ENCODE data around the gene NRSN2.
"Not testable (repeated sequence)": the region's sequence is repeated elsewhere in the genome, so short reads cannot be mapped to it uniquely, and the experiment has no call there.

Gene NRSN2

DNA sequence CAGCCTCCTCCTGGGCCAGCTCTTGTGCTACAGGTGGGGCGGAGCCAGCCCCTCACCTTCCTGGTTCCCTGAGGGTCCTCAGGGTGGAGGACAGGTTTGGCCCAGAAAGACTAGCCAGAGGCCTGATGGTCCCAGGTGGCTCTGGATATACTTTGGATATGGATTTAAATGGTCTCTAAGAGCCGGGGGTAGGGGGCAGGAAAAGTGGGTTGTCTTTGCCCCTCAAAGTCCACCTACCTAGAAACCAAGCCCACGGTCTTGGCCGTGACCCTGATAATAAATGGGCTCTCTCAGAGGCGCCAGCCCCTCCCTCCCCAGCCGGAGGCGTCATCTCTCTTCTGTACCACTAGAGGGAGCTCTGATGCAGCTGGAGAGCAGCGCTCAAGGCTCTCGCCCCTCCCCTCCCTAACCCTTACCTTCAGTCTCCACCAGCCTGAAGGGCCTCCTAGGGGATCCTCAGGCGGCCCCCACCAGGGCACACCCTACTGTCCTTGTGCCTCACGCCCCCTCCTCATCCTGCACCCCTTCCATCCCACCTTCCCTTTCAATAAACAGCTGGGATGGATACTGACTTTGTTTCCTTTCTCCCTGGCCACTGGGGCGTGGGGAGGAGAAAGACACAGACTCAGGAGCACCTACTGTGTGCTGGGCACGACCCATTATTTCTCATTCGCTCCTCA lies 7.5 kb downstream of the NRSN2 start:
- DNase-seq (ENCODE audit: low read depth, low spot score): peak; percentile 88

DNA sequence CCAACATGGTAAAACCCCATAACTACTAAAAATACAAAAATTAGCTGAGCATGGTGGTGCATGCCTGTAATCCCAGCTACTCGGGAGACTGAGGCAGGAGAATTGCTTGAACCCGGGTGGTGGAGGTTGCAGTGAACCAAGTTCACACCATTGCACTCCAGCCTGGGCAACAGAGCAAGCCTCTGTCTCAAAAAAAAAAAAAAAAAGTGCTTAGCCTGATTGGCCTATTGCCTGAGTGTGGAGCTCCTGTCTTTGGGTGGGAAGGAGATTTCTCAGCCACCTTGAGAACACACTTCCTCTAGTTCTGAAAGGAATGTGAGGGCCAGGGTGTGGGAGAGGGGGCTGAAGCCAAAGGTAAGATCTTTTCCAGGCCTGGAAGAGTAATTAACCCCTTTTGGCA lies 9.2 kb downstream of the NRSN2 start:
- not testable (repeated sequence) for DNase-seq (ENCODE audit: low read depth, low spot score)

DNA sequence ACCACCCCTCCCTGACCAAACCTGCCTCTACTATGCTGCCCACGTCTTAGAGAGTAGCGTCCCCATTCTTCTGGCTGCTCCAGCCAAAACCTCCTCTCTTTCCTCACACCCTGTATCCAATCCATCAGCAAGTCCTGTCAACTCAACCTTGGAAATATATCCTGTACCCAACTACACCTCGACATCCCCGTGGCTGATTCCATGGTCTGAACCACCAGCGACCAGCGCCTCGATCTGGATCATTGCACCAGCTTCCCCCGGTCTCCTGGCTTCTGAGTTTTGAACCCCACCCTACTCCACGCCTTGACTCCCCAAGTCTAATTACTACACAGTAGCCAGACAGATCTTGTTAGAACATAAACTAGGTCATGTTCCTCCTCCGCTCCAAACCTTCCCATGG lies 9.8 kb downstream of the NRSN2 start:
- no peak for DNase-seq (ENCODE audit: low read depth, low spot score)

DNA sequence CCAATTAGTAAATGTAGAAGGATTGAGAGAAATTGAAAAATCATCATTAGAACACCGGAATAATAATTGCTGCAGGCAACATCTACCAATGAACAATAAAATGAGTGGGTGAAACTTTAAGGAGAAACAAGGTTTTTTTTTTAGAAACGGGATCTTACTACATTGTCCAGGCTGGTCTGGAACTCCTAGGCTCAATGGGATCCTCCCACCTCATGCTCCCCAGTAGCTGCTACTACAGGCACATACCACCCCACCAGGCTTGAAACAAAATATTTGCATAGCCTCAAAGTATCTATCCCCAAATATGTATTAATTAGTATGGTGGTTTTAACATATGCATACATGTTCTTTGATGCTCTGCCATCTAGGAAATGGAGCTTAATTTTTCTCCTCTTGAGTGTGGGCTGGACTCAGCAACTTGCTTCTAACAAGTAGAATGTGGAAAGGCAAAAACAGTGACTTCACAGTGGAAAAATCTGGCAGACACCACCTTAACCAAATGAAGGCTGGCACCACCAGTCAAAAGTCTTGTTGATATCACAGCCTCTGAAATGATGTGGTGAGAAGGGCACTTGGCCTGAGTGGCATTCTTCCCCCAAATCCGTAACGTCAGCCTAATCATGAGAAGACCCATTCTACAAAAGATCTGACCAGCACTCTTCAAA lies 12.1 kb downstream of the NRSN2 start:
- peak; percentile 67 for DNase-seq (ENCODE audit: low read depth, low spot score)

DNA sequence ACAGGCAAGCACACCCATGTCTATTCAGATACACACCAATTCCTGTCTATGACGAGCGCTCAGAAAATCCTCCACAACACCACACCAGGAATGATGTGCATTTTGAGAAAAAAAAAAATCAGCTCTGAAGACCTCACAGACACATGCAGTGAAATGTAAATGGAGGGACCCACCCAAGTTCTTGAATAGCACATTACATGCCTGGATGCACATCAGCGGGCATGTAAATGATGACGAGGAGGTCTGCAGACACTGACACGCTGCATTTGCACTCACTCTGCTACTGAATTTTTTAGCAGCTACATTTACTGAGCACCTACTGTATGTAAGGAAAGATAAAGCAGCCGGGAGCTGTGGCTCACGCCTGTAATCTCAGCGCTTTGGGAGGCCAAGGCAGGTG lies 14.7 kb downstream of the NRSN2 start:
- DNase-seq (ENCODE audit: low read depth, low spot score): no peak

DNA sequence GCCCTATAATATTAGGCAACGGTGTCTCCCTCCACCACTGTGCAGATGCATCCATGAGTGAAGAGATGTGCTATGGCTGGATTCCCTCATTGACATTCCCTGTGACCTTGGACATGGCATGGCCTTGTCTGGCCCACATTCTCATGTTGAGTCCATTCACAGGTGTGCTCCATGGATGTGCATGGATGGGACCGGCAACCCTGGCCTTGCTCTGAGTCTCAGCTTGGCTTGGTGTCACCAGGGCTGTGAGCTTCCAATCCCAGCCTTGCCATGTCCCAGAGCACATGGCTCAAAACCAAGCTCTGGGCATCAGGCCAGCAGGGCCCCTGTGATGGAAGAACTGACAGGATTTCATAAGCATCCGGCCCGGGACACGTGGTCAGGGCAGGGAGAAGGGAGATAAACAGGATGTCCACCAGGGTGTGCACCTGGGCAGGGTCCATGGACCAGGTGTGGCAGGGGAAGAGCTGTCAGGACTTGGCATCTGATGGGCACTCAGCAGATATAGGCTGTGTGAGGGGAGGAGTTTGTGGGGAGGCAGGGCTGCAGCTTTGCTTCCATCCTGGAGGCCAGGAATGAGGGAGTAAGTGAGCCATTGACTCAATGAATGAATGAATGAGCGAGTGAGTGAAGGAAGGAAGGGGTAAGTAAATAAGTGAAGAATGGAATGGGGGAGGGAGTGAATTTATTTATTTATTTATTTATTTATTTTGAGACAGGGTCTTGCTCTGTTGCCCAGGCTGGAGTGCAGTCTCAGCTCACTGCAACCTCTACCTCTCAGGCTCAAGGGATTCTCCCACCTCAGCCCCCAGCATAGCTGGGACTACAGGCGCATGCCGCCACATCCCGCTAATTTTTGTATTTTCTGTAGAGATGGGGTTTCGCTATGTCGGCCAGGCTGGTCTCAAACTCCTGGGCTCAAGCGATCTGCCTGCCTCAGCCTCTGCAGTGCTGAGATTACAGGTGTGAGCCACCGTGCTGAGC lies 15.7 kb downstream of the NRSN2 start:
- DNase-seq (ENCODE audit: low read depth, low spot score): peak; percentile 89

DNA sequence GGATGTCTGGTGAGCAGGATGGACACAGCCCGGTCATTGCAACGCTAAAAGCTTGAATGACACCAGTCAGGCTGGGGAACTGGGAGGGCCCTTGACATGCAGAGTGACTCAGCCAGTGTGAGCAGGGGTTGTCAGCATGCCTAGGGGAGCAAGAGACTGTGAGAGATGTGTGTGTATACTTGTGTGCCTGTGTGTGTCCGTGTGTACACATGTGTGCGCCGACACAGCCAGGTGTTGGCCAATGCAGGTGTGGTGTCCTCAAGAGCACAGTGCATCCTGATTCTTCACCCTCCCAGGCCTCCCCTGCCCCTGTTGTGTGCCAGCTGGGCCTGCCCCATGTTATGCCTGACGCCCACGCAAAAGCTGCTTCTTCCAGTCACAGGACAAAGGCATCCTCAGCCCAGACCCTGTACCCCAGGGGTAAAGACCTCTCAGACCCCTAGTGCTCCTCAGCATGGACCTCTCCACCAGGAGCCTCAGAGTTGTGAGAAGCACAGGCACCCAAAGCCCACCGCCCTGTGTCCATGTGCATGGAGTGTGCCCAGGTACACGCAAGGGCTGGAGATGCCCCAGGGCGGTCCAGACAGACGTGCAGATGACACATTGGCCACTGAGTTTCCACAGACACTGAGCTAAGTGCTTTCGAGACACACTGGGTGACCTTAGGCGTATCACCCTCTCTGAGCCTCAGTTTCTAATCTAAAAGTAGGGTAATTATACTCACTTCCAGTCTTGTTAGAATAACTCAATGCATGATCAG lies 16.6 kb downstream of the NRSN2 start:
- DNase-seq (ENCODE audit: low read depth, low spot score): no peak

DNA sequence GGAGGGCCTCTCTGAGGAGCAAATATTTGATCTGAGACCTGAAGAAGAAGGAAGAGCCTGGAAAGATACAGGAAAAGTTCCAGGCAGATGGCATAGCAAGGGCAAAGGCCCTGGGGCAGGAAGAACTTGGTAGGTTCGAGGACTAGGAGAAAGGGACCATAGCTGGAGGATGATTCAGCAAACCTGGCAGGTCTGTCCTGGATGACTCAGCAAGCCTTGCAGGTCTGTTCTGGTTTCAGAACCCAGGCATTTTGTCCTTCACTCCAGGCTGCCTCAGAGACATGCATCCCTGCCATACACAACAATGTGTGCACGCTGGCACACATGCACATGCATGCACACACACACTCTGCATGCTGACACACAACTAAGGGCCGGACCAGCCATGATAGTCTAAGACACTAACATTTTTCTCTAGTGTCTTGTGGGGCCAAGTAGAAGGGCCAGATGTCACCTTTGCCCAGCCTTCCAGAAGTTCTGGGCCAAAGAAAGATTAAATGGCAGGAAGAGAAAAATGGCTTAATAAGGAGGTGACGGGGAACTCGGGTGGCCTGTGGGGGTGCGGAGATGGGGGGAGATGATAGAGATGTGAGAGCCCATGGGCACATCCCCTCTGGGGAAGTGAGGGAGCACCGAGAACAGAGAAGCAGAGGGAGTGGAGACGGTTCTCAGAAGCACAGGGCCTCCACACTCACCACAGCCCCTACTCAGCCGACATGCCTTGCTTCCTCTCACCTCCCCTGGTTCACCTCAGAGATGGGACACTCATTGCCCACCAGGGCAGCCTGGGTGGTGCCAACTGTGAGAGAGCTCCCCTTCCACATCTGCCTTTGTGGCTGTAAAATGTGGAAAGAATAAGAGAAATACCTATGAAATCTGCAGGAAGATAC lies 18.2 kb downstream of the NRSN2 start:
- DNase-seq (ENCODE audit: low read depth, low spot score): peak; percentile 44

DNA sequence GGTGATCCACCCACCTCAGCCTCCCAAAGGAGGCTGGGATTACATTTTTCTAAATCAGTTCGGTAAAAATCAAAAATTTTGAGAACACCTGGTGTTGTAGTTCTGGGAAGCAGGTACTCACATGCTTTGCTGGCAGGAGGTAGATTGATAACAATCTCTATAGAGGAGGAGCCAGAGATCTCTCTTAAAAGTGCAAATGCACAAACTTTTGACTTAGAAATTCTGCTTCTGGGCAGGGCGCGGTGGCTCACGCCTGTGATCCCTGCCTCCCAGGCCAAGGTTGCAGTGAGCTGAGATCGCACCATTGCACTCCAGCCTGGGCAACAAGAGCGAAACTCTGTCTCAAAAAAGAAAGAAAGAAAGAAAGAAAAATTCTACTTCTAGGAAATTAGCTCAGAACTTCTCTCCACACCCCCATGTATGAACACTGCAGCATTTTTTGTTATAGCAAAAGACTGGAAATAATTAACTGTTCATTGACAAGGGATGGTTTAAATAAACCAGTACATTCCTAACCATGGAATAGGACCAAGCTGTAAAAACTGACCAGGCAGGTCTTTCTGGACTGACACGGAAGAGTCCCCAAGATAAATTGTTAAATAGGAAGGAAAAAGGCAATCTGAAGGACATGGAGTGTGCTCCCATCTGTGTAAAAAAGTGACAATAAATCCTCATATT lies 19.3 kb downstream of the NRSN2 start:
- DNase-seq (ENCODE audit: low read depth, low spot score): no peak

DNA sequence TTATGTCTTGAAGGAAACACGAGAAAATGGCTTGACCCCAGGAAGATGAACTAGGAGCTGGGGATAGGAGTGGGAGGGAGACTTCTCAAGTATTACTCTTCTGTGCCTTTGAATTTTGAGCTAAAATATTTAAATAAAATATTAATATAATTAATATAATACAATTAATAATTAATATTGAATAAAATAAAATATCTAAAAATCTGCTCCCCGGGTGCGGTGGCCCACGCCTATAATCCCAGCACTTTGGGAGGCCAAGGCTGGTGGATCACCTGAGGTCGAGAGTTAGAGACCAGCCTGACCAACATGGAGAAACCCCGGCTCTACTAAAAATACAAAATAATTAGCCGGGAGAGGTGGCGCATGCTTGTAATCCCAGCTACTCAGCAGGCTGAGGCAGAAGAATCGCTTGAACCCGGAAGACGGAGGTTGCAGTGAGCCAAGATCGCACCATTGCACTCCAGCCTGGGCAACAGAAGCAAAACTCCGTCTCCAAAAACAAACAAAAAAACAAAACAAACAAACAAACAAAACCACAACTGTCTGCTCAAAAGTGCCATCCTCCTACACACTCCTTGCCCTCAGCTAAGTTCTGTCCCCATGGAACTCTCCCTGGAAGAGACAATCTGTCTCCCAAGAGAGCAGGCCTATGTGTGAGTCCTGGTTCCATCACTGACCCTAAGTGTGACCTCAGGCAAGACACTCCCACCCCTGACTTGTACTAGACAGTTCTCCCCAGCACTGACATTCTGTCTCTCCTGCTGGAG lies 20.0 kb downstream of the NRSN2 start:
- no peak for DNase-seq (ENCODE audit: low read depth, low spot score)

DNA sequence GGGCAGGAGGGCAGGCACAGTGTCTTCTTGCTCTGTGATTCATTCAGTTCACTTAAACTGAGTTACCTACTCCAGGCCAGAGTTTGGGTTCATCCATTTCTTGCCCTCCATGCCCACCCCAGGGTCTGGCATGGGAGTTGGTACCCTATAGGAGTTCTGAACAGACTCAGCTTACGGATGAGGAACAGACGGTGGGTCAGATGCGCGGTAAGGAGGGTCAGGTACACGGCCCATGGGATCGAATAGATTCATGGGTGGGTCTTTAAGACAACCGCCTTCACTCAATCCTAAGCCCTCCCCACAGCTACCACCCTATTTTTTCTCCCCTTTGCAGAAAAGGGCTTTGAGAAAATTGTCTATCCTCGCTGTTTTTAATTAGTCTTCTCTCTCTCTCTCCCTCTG lies 20.6 kb downstream of the NRSN2 start:
- no peak for DNase-seq (ENCODE audit: low read depth, low spot score)

DNA sequence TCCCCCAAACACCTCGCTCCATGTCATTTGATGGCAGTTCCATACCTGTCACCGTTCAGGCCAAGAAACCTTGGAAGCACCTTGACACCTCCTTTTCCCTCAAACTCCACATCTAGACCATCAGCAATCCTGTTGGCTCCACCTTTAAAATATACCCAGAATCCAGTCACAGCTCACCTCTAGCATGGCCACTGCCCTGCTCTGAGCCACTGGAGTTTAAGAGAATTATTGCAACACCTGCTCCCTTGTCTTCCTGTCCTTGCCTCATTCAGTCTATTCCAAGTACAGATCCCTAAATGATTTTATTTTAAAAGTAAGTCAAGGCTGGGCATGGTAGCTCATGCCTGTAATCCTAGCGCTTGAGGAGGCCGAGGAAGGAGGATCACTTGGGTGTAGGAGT lies 22.0 kb downstream of the NRSN2 start:
- no peak for DNase-seq (ENCODE audit: low read depth, low spot score)

DNA sequence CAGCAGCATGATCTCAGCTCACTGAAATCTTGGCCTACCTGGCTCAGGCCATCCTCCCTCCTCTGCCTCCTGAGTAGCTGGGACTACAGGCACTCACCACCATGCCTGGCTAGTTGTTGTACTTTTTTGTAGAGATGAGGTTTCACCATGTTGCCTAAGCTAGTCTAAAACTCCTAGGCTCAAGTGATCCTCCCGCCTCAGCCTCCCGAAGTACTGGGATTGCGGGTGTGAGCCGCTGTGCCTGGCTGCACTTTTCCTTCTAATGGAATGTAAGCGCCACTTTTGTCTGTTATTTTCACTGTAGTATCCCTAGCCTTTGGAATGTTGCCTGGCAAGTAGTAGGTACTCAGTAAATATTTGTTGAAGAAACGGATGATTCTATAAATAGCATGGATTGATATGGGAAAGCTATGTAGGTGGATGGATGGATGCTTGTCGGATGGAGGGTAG lies 23.3 kb downstream of the NRSN2 start:
- DNase-seq (ENCODE audit: low read depth, low spot score): peak; percentile 16

DNA sequence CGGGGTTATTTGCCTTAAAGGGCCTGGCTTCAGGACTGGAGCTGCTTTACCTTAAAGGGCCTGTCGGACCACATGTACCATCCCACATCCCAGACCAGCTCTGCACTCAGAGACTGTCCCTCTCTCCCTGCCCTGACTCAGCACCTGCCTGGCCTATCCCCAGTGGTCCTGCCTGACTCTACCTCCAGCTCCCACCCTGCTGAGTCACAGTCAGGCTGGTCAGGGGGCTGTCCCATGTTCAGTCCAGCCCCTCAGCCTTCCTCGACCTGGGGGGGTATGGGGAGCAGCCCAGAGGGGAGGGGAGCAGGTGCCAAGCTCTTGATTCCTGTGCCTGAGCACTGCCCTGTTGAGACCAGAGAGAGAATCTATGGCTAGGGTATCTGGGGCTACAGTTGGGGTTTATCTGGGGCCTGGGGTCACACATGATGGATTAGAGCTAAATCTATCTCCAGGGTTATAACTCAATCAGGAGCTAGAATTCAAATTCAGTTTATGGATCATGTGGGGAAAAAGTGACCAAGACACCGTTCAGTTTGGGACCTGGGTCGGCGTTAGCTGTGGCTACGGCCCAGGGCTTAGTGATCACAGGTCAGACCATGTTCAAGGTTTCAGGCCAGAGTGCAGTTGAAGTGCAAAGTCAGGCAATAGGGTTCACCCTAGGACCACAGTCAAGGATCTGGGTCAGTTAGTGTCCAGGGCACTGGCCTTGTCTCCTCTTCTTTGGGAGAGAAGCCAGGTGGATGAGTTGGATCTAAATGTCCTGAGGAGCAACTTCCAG lies 24.3 kb downstream of the NRSN2 start:
- DNase-seq (ENCODE audit: low read depth, low spot score): no peak

DNA sequence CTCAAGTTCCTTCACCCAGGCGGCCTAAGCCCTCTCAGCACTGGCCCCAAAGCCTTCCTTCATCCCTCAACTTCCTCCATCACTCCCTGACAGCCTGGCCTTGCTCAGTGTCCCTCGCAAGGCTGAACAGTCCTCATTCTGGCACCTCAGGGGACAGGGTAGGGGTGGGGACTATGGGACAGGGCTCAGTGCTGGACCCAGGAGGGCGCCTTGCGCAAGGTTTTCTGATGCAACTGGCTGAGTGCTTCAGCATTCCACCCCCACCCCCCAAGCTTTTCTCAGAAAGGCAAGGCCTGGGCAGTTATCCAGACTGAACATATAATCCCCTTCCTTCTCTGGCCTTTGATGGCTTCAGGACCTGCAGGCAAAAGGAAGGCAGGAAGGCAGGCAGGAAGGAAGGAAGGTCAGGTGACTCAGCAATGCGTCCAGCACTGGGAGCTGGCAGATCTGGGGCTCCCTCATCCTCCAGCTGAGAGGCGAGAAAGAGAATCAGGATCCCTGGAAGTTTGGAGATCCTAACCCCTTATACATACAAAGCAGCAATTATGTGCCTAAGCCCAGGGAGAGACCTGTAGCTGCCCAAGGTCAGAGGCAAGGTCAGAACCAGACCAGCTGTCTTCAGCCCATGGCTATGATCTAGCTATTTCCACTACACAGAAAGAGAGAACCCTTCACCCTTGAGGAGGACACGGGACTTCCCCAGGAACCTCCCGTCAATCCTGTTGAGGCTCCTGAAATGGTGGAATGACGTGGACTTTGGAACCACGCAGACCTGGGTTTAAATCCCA lies 25.0 kb downstream of the NRSN2 start:
- peak; percentile 43 for DNase-seq (ENCODE audit: low read depth, low spot score)

DNA sequence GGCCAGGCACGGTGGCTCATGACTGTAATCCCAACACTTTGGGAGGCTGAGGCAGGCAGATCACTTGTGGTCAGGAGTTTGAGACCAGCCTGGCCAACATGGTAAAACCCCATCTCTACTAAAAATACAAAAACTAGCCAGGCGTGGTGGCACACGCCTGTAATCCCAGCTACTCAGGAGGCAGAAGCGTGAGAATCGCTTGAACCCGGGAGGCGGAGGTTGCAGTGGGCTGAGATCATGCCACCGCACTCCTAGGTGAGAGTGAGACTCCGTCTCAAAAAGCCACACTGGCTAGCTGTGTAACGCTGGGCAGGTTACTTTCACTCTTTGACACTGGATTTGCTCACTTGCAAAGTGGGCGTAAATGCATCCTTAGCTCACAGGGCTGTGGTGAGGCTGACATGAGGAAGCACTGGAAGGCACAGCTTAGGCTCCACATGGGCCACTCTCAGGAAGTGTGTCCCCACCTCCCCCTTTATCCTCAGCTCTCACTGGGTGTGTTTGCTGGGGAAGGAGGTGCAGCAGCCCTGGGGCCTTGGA lies 25.7 kb downstream of the NRSN2 start:
- DNase-seq (ENCODE audit: low read depth, low spot score): not testable (repeated sequence)

DNA sequence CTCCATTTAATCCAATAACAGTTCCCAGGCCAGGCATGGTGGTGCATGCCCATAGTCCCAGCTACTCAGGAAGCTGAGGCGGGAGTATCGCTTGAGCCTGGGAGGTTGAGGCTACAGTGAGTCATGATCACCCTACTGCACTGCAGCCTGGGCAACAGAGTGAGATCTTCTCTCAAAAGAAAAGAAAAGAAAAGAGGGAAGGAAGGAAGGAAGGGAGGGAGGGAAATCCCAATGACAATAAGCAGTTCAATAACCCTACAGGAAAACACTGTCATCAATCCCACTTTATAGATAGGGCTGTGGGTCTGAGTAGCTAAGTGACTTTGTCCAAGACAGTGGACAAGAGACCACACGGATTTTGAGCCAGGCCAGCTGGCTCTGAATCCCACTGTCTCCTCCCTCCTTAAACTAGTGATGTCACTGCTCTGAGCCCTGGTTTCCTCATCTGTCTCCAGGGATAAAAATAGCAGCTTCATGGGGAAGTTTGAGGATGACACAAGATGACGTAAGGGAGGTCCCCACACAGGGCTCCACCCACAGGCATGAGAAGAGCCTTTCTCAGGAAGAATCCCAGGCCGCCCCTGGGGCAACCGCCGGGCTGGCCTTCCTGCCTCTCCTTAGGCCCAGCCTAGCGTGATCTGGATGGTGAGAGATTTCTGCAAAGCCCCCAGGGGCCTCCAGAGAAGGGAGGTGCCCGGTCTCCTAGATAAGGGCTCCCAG lies 26.4 kb downstream of the NRSN2 start:
- DNase-seq (ENCODE audit: low read depth, low spot score): peak; percentile 26

Measured in astrocyte of the hippocampus (primary cell).